Activated CD8-positive, alpha-beta T cell treated with anti-CD3 and anti-CD28 coated beads, Interleukin-2, amount 10 ng/mL, durations not matched to agents 7 days and 5 days (primary cell): ENCODE results near the gene HBZ. TPM values are rescaled to one million over a fixed set of nuclear protein-coding genes. Genes with fewer than 3 reads are reported as not detected.
A peak's percentile ranks its signal among the peaks of the same experiment; 100 is the strongest.
"Not testable (repeated sequence)": the region's sequence is repeated elsewhere in the genome, so short reads cannot be mapped to it uniquely, and the experiment has no call there.

Experiments used
- ATAC-seq: fragments of 150-1000 bp; cut with Tn5 transposase; one replicate; pipeline ENCODE4 v1.10.0; 2021; ENCODE audit warnings: moderate library complexity
- CTCF ChIA-PET: fragments of 350-600 bp; sonication (Branson Sonifier 250); formaldehyde crosslinking; loops from one replicate; lab custom pipeline; 2021; ENCODE audit warnings: antibody characterized with exemption; lab: Charles Lee
- POLR2A ChIA-PET: fragments of 350-600 bp; sonication (Branson Sonifier 250); formaldehyde crosslinking; loops from one replicate; lab custom pipeline; 2021; ENCODE audit warnings: antibody characterized with exemption; lab: Charles Lee
- DNase-seq: peaks from one replicate; pipeline ENCODE4 v3.0.0-alpha.2; 2020
- H3K27ac Mint-ChIP-seq: one replicate; pipeline ENCODE4 v1.8.0; 2021; ENCODE audit warnings: mild to moderate bottlenecking, mixed read lengths
- H3K27me3 Mint-ChIP-seq: one replicate; pipeline ENCODE4 v1.8.0; 2021; ENCODE audit warnings: low read depth, mixed read lengths
- H3K36me3 Mint-ChIP-seq: one replicate; pipeline ENCODE4 v1.8.0; 2021; ENCODE audit warnings: low read depth, mixed read lengths
- H3K4me1 Mint-ChIP-seq: one replicate; pipeline ENCODE4 v1.8.0; 2021; ENCODE audit warnings: low read depth, mixed read lengths
- H3K4me3 Mint-ChIP-seq: one replicate; pipeline ENCODE4 v1.8.0; 2021; ENCODE audit warnings: mild to moderate bottlenecking, mixed read lengths
- H3K9me3 Mint-ChIP-seq: one replicate; pipeline ENCODE4 v1.8.0; 2022; ENCODE audit warnings: mixed read lengths; ENCODE audit not compliant: insufficient read depth
- total RNA-seq, 2 experiments: library from RNA; stranded (reverse); gene quantifications; one replicate each; pipeline ENCODE4 v1.2.3, GENCODE V29; 2021

The HBZ gene
- total RNA-seq, 2 experiments from 2014 or later: not detected

DNA sequence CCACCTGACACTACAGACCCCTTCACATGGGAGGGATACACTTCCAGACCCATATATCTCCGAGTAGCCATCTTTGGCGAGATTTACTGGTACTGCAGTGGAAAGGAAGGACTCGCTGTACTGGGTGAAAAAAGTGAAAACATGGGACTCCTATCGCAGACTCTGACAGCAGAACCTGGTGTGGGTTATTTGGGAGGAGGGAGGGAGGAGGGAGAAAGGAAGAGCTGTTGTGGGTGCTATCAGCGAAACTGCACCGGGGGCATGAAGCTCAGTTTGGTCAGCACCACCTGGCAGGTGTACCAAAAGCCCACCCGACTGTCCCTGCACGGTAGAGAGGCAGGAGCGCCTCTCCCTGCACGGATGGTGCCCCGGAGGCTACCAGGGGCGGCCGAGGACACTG lies 32.8 kb downstream of the HBZ start:
- Mint-ChIP-seq H3K36me3 (peaks cover 25% of the 10 kb centered on the region), H3K27me3 (no peaks in the 10 kb centered on the region), H3K4me1 (peaks cover 8% of the 10 kb centered on the region), H3K27ac (no peak overlapping the region), H3K9me3 (no peaks in the 10 kb centered on the region), H3K4me3 (no peak overlapping the region)
- CTCF ChIA-PET: no interaction called here
- DNase-seq: no peak
- no peak for ATAC-seq
- POLR2A ChIA-PET: no interaction called here

DNA sequence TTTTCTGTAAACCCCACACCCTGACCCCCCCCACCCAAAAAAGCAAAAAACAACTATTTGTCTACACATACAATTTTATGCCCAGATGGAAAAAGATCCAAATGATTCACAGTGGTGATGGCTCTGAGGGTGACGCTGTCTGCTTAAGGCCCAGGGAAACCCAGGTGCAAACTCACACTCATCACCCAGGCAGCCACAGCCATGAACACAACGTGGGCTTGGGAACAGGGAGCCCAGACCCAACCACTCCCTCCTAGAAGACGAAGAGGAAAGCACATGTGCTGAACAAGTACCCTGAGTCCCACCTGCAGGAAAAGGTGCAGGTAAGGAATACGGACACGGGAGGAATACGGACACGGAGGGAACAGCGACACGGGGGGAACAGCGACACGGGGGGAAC lies 33.2 kb downstream of the HBZ start:
- DNase-seq: no peak
- no peak overlapping the region for H3K4me3 Mint-ChIP-seq
- ChIA-PET POLR2A (no interaction called here), CTCF (no interaction called here)
- no peak overlapping the region for H3K27ac Mint-ChIP-seq
- ATAC-seq: no peak
- no peaks in the 10 kb centered on the region for H3K27me3 Mint-ChIP-seq
- H3K9me3 Mint-ChIP-seq: no peaks in the 10 kb centered on the region
- peaks cover 8% of the 10 kb centered on the region for H3K4me1 Mint-ChIP-seq
- H3K36me3 Mint-ChIP-seq: peaks cover 27% of the 10 kb centered on the region

DNA sequence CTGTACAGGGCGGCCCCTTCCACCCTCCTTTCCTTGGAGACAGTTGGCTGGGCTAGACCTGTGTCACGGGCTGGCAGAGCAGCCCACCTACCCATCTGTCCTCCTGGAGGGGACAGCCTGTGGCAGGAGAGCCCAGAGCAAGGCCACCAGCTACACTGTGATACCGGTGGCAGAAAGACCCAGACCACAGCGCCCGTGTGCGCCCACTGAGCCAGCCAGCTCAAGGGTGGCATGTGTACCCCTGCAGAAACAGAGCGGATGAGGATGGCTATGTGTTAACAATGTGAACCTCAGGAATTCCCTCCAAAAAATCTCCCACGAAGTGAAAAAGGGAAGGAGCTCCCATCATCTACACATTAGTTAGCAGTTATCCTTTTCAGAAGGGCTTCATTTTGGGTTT lies 34.9 kb downstream of the HBZ start:
- H3K36me3 Mint-ChIP-seq: peaks cover 38% of the 10 kb centered on the region
- ChIA-PET CTCF (interaction anchor here (1.3 to 3.0 kb wide), 3 partner anchors 81 to 131 kb away, joined by 3 to 13 read pairs (median 6); no protein-coding TSS in a partner anchor), POLR2A (no interaction called here)
- H3K9me3 Mint-ChIP-seq: no peaks in the 10 kb centered on the region
- no peak overlapping the region for H3K4me3 Mint-ChIP-seq
- ATAC-seq: no peak
- H3K27me3 Mint-ChIP-seq: no peaks in the 10 kb centered on the region
- DNase-seq: no peak
- H3K27ac Mint-ChIP-seq: no peak overlapping the region
- peaks cover 6% of the 10 kb centered on the region for H3K4me1 Mint-ChIP-seq

DNA sequence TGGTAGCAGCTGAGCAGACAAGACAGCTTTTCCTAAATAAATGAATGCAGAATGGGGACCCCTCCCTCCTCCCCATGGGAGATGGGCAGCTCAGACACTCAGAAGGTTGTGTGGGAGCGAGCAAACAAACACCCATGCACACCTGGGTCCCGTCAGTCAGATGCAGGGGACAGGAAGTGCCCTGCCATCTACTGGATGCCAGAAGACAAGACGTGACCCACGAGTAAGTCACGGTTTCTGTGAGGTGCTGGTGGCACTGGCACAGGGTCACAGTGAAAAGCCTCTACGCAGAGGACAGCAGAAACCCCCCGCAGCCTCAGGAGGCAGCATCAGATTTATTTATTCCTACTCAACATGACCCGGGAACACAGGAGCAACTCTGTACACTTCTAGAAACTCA lies 36.2 kb downstream of the HBZ start:
- ATAC-seq: peak; percentile 76
- Mint-ChIP-seq H3K4me3 (no peak overlapping the region), H3K4me1 (peaks cover 6% of the 10 kb centered on the region), H3K9me3 (no peaks in the 10 kb centered on the region), H3K27ac (peak overlapping the region; percentile 39), H3K36me3 (peaks cover 41% of the 10 kb centered on the region), H3K27me3 (no peaks in the 10 kb centered on the region)
- ChIA-PET POLR2A (interaction anchor here (0.7 kb wide), 1 partner anchor 78 kb away, joined by 3 read pairs; no protein-coding TSS in a partner anchor), CTCF (interaction anchor here (1.3 to 3.0 kb wide), 5 partner anchors 80 to 174 kb away, joined by 3 to 13 read pairs (median 5); no protein-coding TSS in a partner anchor)
- DNase-seq: peak; percentile 52

DNA sequence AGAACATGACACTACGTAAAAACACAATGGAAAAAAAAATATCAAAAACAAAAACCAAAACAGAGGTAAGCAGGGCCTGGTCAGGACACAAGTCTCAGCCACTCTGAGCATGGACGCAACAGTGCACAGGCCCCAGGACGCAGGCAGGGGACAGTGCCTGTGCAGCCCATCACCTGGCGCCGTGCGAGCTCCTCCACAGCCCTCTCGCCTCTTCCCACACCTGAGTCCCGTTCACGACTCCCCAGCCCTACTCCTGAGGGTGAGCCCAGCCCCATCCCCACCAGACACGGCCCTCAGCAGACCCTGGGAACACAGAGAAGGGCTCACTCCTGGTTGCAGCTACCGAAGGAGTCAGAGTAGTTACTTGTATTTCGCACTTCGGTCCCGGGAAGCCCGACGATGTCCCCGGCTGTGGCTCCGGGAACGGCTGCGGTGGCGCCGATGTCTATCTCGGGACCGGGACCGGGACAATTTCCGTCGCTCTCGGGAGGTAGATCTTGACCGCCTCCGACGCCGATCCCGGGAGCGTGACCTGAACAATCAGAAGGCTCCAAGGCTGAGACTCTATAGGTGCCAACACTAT lies 37.3 kb downstream of the HBZ start:
- Mint-ChIP-seq H3K27me3 (no peaks in the 10 kb centered on the region), H3K9me3 (no peaks in the 10 kb centered on the region), H3K27ac (no peak overlapping the region), H3K36me3 (peaks cover 46% of the 10 kb centered on the region), H3K4me1 (peaks cover 6% of the 10 kb centered on the region), H3K4me3 (no peak overlapping the region)
- ChIA-PET CTCF (interaction anchor here (0.6 to 3.0 kb wide), 3 partner anchors 28 to 124 kb away, joined by 3 to 13 read pairs (median 6); no protein-coding TSS in a partner anchor), POLR2A (no interaction called here)
- DNase-seq: no peak
- no peak for ATAC-seq

DNA sequence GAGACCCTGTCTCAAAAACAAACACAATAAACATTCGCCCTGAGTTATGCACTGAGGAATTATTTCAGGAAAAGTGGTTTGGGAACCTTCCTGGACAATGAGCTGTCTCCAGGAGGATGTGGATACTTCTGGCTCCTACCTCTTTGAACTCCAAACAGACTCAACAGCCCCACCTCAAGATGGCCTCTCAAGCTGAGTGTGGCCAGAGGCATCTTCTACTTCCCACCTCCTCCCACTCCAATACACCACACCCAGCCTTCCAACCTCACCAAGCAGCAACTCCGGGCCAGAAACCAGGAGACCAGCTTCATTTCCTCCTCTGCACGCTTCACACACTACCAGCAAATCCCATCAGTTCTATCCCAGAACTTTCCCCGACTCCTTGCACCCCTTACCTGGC lies 39.4 kb downstream of the HBZ start:
- no peak for DNase-seq
- no peak for ATAC-seq
- POLR2A ChIA-PET: no interaction called here
- Mint-ChIP-seq H3K9me3 (no peaks in the 10 kb centered on the region), H3K27me3 (no peaks in the 10 kb centered on the region), H3K27ac (no peak overlapping the region), H3K4me3 (no peak overlapping the region), H3K4me1 (peaks cover 6% of the 10 kb centered on the region), H3K36me3 (peaks cover 53% of the 10 kb centered on the region)
- CTCF ChIA-PET: interaction anchor here (1.2 kb wide), 1 partner anchor 85 kb away, joined by 4 read pairs; no protein-coding TSS in a partner anchor

DNA sequence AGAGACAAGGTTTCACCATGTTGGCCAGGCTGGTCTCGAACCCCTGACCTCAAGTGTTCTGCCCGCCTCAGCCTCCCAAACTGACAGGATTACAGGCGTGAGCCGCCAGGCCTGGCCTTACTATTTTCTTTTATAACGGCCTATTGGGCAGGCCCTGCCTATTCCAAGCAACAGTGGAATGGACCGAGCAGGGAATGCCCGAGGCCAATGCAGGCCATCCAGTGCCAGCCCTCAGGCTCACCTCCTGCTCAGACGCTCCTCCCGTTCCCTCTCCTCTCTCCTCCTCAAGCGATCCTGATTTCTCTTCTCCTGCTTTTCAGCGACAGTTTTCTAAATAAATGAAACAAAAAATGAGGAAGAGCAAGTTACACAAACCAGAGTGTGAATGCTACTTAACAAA lies 40.2 kb downstream of the HBZ start:
- Mint-ChIP-seq H3K4me3 (no peak overlapping the region), H3K27ac (no peak overlapping the region), H3K4me1 (peaks cover 6% of the 10 kb centered on the region), H3K27me3 (no peaks in the 10 kb centered on the region), H3K36me3 (peaks cover 50% of the 10 kb centered on the region), H3K9me3 (no peaks in the 10 kb centered on the region)
- ATAC-seq: no peak
- ChIA-PET POLR2A (no interaction called here), CTCF (no interaction called here)
- no peak for DNase-seq

DNA sequence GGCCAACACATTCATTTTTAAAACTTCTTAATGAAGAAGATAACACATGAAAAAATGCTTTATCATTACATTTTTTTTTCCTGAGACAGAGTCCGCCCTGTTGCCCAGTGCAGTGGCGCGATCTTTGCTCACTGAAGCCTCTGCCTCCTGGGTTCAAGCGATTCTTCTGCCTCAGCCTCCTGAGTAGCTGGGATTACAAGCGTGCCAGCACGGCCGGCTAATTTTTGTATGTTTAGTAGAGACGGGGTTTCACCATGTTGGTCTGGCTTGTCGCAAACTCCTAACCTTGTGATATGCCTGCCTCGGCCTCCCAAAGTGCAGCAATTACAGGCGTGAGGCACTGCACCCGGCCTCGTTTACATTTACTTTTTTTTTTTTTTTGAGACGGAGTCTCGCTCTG lies 41.0 kb downstream of the HBZ start:
- H3K27me3 Mint-ChIP-seq: no peaks in the 10 kb centered on the region
- H3K4me3 Mint-ChIP-seq: no peak overlapping the region
- CTCF ChIA-PET: no interaction called here
- no peaks in the 10 kb centered on the region for H3K9me3 Mint-ChIP-seq
- POLR2A ChIA-PET: no interaction called here
- ATAC-seq: no peak
- peaks cover 5% of the 10 kb centered on the region for H3K4me1 Mint-ChIP-seq
- DNase-seq: no peak
- no peak overlapping the region for H3K27ac Mint-ChIP-seq
- peaks cover 53% of the 10 kb centered on the region for H3K36me3 Mint-ChIP-seq

DNA sequence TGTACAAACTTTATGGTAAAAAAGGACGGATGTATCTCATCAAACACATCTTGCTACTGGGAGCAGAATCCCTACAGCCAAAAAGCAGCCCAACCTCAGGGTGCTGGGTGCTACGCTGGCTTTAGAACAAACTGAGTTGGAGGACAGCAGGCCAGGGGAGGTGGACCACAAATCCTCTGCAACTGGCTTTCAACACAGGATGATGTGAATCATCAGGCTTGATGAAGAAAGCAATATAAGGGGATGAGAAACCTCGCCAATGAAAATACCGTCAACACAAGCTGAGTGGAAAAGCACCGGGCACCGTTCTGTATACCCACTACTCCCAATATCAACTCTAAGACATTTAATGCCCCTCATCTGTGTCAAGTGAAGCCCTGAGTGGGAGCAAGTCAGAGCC lies 42.1 kb downstream of the HBZ start:
- Mint-ChIP-seq H3K36me3 (peaks cover 52% of the 10 kb centered on the region), H3K4me3 (no peak overlapping the region), H3K9me3 (no peaks in the 10 kb centered on the region), H3K27ac (no peak overlapping the region), H3K4me1 (no peaks in the 10 kb centered on the region), H3K27me3 (no peaks in the 10 kb centered on the region)
- CTCF ChIA-PET: interaction anchor here (1.5 kb wide), 1 partner anchor 77 kb away, joined by 5 read pairs; no protein-coding TSS in a partner anchor
- DNase-seq (no peak), ATAC-seq (no peak)
- POLR2A ChIA-PET: no interaction called here

DNA sequence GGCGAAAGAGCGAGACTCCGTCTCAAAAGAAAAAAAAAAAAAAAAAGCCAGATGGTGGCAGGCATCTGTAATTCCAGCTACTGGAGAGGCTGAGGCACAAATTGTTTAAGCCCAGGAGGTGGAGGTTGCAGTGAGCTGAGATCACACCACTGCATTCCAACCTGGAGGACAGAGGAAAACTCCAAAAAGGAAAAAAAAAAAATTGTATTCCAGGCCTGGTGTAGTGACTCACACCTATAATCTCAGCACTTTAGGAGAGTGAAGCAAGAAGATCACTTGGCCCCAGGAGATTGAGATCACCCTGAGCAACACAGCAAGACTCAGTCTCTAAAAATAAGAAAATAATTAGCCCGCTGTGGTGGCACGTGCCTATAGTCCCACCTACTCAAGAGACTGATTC lies 47.9 kb downstream of the HBZ start:
- Mint-ChIP-seq H3K27ac (no peak overlapping the region), H3K36me3 (peaks cover 48% of the 10 kb centered on the region), H3K4me1 (no peaks in the 10 kb centered on the region), H3K27me3 (no peaks in the 10 kb centered on the region), H3K9me3 (no peaks in the 10 kb centered on the region), H3K4me3 (no peak overlapping the region)
- DNase-seq (no peak), ATAC-seq (no peak)
- ChIA-PET CTCF (no interaction called here), POLR2A (no interaction called here)

DNA sequence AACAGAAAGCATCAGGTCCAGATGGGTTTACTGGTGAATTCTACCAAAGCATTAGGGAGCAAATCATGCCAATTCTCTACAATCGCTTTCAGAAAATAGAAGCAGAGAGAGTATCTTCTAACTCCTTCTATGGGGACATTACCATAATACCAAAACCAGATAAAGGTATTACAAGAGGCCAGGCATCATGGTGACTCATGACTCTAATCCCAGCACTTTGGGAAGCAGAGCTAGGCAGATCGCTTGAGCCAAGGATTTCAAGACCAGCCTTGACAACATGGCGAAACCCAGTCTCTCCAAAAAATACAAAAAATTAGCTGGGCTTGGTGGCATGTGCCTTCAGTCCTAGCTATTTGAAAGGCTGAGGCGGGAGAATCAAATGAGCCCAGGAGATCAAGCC lies 50.8 kb downstream of the HBZ start:
- peaks cover 54% of the 10 kb centered on the region for H3K36me3 Mint-ChIP-seq
- H3K4me3 Mint-ChIP-seq: no peak overlapping the region
- no peaks in the 10 kb centered on the region for H3K9me3 Mint-ChIP-seq
- H3K4me1 Mint-ChIP-seq: peaks cover 8% of the 10 kb centered on the region
- ChIA-PET POLR2A (no interaction called here), CTCF (no interaction called here)
- ATAC-seq (no peak), DNase-seq (no peak)
- H3K27ac Mint-ChIP-seq: no peak overlapping the region
- H3K27me3 Mint-ChIP-seq: no peaks in the 10 kb centered on the region

DNA sequence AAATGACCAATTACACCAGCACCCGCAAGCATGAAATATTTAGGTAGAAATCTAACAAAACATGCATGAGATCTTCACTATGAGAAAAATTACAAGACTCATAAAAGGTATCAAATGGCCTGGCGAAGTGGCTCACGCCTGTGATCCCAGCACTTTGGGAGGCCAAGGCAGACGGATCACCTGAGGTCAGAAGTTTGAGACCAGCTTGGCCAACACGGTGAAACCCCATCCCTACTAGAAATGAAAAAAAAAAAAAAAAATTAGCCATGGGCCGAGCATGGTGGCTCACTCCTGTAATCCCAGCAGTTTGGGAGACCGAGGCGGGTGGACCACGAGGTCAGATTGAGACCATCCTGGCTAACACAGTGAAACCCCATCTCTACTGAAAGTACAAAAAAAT lies 51.6 kb downstream of the HBZ start:
- POLR2A ChIA-PET: not testable (repeated sequence)

More for the DNA sequence above, 51.6 kb downstream of the HBZ start:
- ATAC-seq, H3K4me3 Mint-ChIP-seq, H3K4me1 Mint-ChIP-seq, DNase-seq, H3K27me3 Mint-ChIP-seq, H3K27ac Mint-ChIP-seq, H3K9me3 Mint-ChIP-seq, CTCF ChIA-PET: not testable (repeated sequence)
- H3K36me3 Mint-ChIP-seq: peaks cover 49% of the 10 kb centered on the region
